AG09319 (cell line): Measurements from ENCODE around the gene LRRC42.
"Not testable (repeated sequence)": the region's sequence is repeated elsewhere in the genome, so short reads cannot be mapped to it uniquely, and the experiment has no call there.

Experiments used
- DNase-seq: peaks from one replicate; pipeline ENCODE4 v3.0.0-alpha.2; 2010; ENCODE audit warnings: low read depth; ENCODE audit errors: extremely low read depth
- TF ChIP-seq, protein P1 (sequence below): IDR thresholded peaks from 2 replicates; pipeline ENCODE4 v1.5.1; 2011; ENCODE audit warnings: low read depth, mild to moderate bottlenecking, inconsistent platforms, low read length, moderate library complexity

The LRRC42 gene

DNA sequence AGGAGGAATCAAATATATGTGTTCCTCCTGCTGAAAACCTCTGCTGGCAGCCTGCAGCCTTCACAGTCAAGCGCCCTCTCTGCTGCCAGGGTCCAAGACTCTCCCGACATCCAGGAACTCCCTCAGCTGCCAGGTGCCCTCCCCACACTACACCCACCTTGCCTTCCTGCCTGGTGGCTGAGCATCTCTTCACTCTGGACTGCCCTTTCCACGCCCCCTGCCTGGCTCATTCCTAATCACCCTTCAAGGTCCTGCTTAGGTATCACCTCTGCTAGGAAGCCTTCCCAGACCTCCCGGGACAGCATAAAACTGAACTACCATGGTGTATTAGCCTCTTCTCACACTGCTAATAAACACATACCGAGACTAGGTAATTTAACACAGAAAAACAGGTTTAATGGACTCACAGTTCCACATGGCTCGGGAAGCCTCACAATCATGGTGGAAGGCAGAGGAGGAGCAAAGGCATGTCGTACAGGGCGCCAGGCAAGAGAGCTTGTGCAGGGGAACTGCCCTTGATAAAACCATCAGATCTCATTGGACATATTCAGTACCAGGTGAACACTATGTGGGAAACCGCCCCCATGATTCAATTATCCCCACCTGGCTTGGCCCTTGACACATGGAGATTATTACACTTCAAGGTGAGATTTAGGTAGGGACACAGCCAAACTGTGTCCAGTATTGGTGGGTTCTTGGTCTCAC lies 56.5 kb downstream of the LRRC42 start:
- TF ChIP-seq, protein P1, sequence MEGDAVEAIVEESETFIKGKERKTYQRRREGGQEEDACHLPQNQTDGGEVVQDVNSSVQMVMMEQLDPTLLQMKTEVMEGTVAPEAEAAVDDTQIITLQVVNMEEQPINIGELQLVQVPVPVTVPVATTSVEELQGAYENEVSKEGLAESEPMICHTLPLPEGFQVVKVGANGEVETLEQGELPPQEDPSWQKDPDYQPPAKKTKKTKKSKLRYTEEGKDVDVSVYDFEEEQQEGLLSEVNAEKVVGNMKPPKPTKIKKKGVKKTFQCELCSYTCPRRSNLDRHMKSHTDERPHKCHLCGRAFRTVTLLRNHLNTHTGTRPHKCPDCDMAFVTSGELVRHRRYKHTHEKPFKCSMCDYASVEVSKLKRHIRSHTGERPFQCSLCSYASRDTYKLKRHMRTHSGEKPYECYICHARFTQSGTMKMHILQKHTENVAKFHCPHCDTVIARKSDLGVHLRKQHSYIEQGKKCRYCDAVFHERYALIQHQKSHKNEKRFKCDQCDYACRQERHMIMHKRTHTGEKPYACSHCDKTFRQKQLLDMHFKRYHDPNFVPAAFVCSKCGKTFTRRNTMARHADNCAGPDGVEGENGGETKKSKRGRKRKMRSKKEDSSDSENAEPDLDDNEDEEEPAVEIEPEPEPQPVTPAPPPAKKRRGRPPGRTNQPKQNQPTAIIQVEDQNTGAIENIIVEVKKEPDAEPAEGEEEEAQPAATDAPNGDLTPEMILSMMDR: no peak
- DNase-seq: no peak

DNA sequence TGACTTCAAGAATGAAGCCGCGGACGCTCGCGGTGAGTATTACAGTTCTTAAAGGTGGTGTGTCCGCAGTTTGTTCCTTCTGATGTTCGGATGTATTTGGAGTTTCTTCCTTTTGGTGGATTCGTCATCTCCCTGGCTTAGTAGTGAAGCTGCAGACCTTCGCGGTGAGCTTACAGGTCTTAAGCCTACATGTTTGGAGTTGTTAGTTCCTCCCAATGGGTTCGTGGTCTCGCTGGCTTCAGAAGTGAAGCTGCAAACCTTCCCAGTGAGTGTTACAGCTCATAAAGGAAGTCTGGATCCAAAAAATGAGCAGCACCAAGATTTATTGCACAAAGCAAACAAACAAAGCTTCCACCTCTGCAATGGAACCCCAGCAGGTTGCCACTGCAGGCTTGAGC lies 57.1 kb downstream of the LRRC42 start:
- no peak for DNase-seq
- TF ChIP-seq, protein P1: no peak

DNA sequence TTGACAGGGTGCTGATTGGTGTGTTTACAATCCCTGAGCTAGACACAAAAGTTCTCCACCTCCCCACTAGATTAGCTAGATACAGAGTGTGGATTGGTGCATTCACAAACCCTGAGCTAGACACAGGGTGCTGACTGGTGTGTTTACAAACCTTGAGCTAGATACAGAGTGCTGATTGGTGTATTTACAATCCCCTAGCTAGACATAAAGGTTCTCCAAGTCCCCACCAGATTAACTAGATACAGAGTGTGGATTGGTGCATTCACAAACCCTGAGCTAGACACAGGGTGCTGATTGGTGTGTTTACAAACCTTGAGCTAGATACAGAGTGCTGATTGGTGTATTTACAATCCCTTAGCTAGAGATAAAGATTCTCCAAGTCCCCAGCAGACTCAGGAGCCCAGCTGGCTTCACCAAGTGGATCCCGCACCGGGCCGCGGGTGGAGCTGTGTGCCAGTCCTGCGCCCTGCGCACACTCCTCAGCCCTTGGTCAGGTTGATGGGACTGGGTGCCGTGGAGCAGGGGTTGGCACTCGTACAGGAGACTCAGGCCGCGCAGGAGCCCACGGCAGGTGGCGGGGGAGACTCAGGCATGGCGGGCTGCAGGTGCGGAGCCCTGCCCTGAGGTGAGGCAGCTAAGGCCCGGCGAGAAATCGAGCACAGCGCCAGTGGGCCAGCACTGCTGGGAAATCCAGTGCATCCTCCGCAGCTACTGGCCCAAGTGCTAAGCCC lies 57.8 kb downstream of the LRRC42 start:
- not testable (repeated sequence) for DNase-seq

DNA sequence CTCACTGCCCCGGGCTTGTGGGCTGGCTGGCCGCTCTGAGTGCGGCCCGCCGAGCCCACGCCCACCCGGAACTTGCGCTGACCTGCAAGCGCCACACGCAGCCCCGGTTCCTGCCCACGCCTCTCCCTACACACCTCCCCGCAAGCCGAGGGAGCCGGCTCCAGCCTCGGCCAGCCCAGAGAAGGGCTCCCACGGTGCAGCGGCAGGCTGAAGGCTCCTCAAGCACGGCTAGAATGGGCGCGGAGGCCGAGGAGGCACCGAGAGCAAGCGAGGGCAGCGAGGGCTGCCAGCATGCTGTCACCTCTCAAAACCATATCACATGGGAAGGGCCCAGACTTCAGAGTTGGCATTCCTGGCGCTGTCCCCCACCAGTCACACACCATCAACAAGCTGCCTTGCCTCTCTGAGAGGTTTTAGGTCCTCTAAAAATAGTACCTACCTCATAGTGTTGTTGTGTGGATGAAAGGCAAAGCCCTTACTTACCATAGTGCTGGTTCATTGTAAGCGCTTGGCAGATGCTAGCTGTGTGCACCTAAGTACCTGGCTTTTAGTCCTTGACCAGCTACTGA lies 58.4 kb downstream of the LRRC42 start:
- DNase-seq: no peak
- TF ChIP-seq, protein P1: no peak

DNA sequence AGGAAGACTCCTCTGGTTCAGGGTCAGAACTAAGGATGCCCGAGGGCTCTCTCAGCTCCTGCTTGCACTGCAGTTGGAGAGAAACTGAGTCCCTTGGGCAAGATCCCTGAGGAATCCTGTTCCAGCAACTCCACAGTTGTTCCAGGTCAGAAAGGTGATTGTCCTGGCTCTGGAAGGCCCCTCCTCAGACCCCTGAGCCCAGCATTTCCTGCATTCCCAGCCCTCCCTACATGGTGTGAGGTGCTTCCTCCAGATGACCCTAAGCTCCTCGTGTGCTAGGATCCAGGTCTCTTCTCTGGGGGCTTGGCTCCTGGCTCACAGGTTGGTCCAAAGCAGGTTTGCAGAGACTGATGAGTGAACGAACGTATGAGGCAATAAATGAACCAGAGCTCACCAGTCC lies 60.4 kb downstream of the LRRC42 start:
- TF ChIP-seq, protein P1: no peak
- no peak for DNase-seq

DNA sequence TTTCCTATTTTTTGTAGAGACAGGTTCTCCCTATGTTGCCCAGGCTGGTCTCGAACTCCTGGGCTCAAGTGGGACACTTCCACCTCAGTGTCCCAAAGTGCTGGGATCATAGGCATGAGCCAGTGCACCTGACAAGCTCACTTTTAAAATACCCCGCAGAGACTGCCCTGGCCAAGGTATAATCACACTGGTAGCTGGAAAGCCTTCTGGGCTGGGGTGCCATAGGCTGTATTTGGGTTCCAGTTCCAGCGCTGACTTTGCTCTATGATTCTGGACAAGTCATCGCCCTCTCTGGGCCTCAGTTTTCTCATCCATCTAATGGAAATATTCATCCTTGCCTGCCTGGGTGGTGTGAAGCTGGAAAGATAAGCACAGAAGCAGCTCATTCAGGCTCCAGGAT lies 61.5 kb downstream of the LRRC42 start:
- TF ChIP-seq, protein P1: no peak
- no peak for DNase-seq

DNA sequence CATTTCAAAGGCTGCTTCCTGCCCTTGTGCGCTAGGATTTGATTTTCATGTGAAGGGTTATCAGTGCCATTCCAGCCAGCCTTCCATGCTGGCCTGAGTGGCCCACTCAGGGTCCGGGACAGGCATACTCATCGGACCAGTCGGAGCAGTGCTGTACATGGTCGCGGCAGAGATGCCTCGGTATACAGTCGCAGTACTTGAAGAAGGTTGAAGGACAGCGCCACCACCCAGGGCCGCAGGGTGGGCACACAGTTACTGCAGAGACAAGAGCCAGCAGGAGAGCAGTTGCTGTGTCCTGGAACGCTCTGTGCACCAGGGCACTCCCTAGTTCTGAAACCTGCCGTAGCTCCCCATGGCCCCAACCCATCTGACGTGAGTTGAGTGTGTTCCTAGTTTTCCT lies 62.7 kb downstream of the LRRC42 start:
- no peak for DNase-seq
- TF ChIP-seq, protein P1: no peak
